Measurements from ENCODE around the gene WFIKKN2.
"Not testable (repeated sequence)": the region's sequence is repeated elsewhere in the genome, so short reads cannot be mapped to it uniquely, and the experiment has no call there.

Gene WFIKKN2

DNA sequence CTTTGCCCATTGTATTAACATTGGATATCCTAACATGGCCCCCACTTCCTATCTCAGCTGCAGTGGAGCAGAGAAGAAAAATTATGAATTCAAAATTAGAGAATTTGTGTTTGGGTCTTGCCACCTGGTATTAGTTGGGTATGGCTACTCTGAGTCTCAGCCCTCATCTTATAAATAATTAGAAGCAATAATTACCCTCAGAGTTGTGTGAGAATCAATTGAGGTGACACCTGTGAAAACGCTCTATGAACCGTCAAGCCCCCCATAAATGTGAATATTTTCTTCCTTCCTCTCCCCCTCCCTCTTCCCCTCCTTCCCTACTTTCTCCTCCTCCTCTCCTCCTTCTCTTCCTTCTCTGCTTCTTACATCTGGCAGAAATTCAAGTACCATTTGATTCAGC, 39.7 kb downstream of the WFIKKN2 start:
- in situ Hi-C loops (cut with MboI; ENCODE audit: low pct_unique_long_range_greater_than_20kb, low sequenced_read_pairs, unreplicated experiment): no loop called here
- DNase-seq (ENCODE audit: low spot score): no peak
- TF ChIP-seq, protein P1, sequence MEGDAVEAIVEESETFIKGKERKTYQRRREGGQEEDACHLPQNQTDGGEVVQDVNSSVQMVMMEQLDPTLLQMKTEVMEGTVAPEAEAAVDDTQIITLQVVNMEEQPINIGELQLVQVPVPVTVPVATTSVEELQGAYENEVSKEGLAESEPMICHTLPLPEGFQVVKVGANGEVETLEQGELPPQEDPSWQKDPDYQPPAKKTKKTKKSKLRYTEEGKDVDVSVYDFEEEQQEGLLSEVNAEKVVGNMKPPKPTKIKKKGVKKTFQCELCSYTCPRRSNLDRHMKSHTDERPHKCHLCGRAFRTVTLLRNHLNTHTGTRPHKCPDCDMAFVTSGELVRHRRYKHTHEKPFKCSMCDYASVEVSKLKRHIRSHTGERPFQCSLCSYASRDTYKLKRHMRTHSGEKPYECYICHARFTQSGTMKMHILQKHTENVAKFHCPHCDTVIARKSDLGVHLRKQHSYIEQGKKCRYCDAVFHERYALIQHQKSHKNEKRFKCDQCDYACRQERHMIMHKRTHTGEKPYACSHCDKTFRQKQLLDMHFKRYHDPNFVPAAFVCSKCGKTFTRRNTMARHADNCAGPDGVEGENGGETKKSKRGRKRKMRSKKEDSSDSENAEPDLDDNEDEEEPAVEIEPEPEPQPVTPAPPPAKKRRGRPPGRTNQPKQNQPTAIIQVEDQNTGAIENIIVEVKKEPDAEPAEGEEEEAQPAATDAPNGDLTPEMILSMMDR (IDR thresholded peaks at IDR 0.05; ENCODE audit: extremely low read depth, insufficient read depth, missing control alignments): no peak

GRCh38 chr17:50877042-50877441, 41.7 kb downstream of the WFIKKN2 start:
- DNase-seq (ENCODE audit: low spot score); in situ Hi-C loops (cut with MboI; ENCODE audit: low pct_unique_long_range_greater_than_20kb, low sequenced_read_pairs, unreplicated experiment): not testable (repeated sequence)

DNA sequence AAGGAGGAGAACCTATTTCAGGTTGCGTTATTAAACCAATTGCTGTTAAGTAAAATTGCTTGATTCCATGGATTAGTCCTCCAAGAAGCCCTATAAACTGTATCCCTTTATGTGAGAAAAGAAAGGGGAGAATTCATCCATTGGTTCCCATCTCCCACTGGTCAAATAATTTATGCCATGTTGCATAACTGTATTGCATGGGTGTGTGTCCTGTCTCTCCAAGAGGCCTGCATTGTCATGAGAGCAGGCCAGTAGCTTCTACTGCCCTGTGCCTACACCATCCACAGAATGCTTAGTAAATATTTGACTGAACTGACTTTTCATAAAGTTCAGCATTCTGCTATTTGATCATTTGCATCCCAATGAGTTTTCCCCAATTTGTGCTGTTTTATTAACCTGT, 42.5 kb downstream of the WFIKKN2 start:
- TF ChIP-seq, protein P1 (IDR thresholded peaks at IDR 0.05; ENCODE audit: extremely low read depth, insufficient read depth, missing control alignments): no peak
- DNase-seq (ENCODE audit: low spot score): no peak
- in situ Hi-C loops (cut with MboI; ENCODE audit: low pct_unique_long_range_greater_than_20kb, low sequenced_read_pairs, unreplicated experiment): no loop called here

DNA sequence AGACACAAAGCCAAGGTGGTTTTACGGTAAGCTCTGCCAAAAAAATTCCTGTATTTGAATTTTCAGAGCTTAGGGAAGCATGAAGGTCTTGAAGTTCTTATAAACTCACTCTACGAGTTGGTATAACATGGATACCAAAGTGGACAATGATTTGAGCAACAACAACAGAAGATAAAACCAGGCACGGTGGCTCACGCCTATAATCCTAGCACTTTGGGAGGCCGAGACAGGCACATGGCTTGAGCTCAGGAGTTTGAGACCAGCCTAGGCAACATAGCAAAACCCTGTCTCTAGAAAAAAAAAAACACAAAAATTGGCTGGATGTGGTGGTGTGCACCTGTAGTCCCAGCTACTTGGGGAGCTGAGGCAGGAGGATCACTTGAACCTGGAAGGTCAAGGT, 43.7 kb downstream of the WFIKKN2 start:
- in situ Hi-C loops (cut with MboI; ENCODE audit: low pct_unique_long_range_greater_than_20kb, low sequenced_read_pairs, unreplicated experiment): no loop called here
- TF ChIP-seq, protein P1 (IDR thresholded peaks at IDR 0.05; ENCODE audit: extremely low read depth, insufficient read depth, missing control alignments): no peak
- DNase-seq (ENCODE audit: low spot score): no peak

- in situ Hi-C loops (cut with MboI; ENCODE audit: low pct_unique_long_range_greater_than_20kb, low sequenced_read_pairs, unreplicated experiment): no loop called here
- DNase-seq (ENCODE audit: low spot score): no peak
Measured at GRCh38 chr17:50881182-50881581, 45.8 kb downstream of the WFIKKN2 start.

DNA sequence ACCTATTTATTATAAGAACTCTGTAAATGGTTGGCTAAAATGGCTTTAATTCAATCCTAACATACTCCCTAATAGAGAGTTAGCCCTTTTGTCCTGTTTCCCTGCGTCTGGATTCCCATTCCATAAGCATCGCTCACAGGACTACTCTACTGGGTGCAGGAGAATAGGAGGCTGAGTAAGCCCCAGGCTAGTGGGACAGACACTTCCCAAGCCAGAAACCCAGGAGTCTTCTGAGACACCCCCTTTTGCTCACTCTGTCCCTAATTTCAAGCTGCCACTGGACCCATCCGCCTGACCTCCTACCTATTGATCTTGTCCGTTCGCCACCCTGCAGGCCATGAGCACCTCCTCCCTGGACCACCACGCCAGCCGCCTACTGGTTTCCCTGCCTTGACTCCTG, 47.5 kb downstream of the WFIKKN2 start:
- in situ Hi-C loops (cut with MboI; ENCODE audit: low pct_unique_long_range_greater_than_20kb, low sequenced_read_pairs, unreplicated experiment): no loop called here

More at GRCh38 chr17:50881182-50881581, 45.8 kb downstream of the WFIKKN2 start:
- TF ChIP-seq, protein P1 (IDR thresholded peaks at IDR 0.05; ENCODE audit: extremely low read depth, insufficient read depth, missing control alignments): no peak

DNA sequence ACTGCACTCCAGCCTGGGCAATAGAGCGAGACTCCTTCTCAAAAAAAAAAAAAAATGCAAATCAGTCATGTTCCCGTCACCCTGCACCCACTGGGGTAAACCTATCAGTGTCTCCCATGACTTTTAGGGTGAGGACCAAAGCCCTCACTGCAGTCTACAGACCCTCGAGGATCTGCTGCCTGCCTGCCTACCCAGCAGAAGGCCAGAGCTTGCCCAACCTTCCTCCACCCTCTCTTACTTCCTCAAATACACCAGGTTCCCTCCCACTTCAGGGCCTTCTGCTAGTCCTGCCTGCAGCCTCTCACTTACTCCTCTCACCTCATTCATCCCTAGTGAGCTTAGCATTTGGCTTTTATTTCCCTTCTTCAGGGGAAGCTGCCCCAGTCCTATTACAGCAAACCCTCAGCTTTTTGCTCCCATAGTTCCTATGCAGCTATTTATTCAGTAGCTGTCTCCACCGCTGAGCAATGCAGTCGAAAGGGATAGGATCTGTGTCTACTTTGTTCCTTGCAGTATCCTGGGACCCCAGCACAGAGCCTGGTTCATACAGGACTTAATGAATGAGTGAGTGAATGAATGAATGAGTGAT, 48.6 kb downstream of the WFIKKN2 start:
- in situ Hi-C loops (cut with MboI; ENCODE audit: low pct_unique_long_range_greater_than_20kb, low sequenced_read_pairs, unreplicated experiment): no loop called here
- DNase-seq (ENCODE audit: low spot score): peak; percentile 32
- TF ChIP-seq, protein P1 (IDR thresholded peaks at IDR 0.05; ENCODE audit: extremely low read depth, insufficient read depth, missing control alignments): no peak

More for the DNA sequence above, 47.5 kb downstream of the WFIKKN2 start:
- TF ChIP-seq, protein P1 (IDR thresholded peaks at IDR 0.05; ENCODE audit: extremely low read depth, insufficient read depth, missing control alignments): no peak
- no peak for DNase-seq (ENCODE audit: low spot score)
